Measurements from ENCODE around the gene PUS7. TPM values are rescaled to one million over a fixed set of nuclear protein-coding genes. Genes with fewer than 3 reads are reported as not detected.

The PUS7 gene
- total RNA-seq, 2 donors from 2014 or later: 9.6 to 10.4 TPM

- TF ChIP-seq POLR2AphosphoS5 (IDR thresholded peaks at IDR 0.05) (no peak), POLR2A (IDR thresholded peaks at IDR 0.05) (no peak)
- TF ChIP-seq, protein P1, sequence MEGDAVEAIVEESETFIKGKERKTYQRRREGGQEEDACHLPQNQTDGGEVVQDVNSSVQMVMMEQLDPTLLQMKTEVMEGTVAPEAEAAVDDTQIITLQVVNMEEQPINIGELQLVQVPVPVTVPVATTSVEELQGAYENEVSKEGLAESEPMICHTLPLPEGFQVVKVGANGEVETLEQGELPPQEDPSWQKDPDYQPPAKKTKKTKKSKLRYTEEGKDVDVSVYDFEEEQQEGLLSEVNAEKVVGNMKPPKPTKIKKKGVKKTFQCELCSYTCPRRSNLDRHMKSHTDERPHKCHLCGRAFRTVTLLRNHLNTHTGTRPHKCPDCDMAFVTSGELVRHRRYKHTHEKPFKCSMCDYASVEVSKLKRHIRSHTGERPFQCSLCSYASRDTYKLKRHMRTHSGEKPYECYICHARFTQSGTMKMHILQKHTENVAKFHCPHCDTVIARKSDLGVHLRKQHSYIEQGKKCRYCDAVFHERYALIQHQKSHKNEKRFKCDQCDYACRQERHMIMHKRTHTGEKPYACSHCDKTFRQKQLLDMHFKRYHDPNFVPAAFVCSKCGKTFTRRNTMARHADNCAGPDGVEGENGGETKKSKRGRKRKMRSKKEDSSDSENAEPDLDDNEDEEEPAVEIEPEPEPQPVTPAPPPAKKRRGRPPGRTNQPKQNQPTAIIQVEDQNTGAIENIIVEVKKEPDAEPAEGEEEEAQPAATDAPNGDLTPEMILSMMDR (IDR thresholded peaks at IDR 0.05): no peak
- H3K27me3 ChIP-seq (replicated peaks; ENCODE audit: insufficient read depth): no peaks in the 10 kb centered on the region
- no peaks in the 10 kb centered on the region for H3K9me3 ChIP-seq
- H3K36me3 ChIP-seq: peaks cover 0 to 17% of the 10 kb centered on the region in 2 donors
- intact Hi-C loops (cut with DNase I): no loop called here
- H3K4me1 ChIP-seq (replicated peaks): peaks cover 1% of the 10 kb centered on the region
- no peak overlapping the region for H3K4me3 ChIP-seq
- no peak for DNase-seq (ENCODE audit: low spot score)
- H3K27ac ChIP-seq: no peak overlapping the region
- WGBS: 44% methylated on average over 2 of the region's 2 CpGs
Measured at GRCh38 chr7:105538339-105538738, 16.3 kb upstream of the PUS7 start.

DNA sequence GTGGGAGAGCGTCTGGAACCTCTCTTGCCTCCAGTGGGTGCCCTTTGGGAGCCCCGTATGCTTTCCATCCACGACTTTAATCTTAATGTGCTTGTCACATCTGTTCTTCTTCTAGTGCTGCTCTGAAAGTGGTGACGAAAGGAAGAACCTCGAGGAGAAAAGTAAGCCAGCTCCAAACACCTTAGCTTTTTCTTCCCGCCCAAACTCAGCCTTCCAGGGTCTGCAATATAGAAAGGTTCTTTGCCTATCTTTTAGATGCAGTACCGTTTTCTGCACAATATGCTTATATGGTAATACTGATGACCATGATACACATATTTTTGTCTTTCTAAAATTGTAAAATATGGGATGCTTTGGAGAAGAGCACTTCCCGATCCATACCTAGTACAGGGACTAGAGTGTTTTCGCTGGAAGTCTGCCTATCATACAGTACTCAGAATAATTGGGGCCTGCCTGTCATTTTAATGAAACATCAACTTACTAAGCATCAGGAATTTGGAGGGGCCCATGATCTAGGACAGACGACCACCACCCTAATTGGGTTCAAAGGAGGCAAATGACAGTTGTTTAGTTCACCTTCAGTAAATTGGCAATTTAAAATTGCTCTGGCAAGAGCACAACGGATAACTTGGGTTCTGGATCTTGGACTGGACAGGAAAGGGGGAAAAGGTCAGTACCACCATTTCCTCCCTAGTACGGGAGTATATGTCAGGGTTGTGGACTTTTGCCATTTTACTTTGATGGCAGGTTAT lies 10.8 kb upstream of the PUS7 start:
- H3K4me3 ChIP-seq: peak overlapping the region; percentile 56 to 62
- TF ChIP-seq, protein P1 (IDR thresholded peaks at IDR 0.05): no peak
- TF ChIP-seq POLR2A (IDR thresholded peaks at IDR 0.05) (no peak), POLR2AphosphoS5 (IDR thresholded peaks at IDR 0.05) (no peak)
- DNase-seq (ENCODE audit: low spot score): no peak
- intact Hi-C loops (cut with DNase I): no loop called here
- peaks cover 0 to 2% of the 10 kb centered on the region in 2 donors for H3K36me3 ChIP-seq
- no peaks in the 10 kb centered on the region for H3K27me3 ChIP-seq (replicated peaks; ENCODE audit: insufficient read depth)
- 37% methylated on average over 12 of the region's 12 CpGs for WGBS
- H3K4me1 ChIP-seq (replicated peaks): peaks cover 8% of the 10 kb centered on the region
- H3K27ac ChIP-seq: peak overlapping the region; percentile 64 to 70
- H3K9me3 ChIP-seq: no peaks in the 10 kb centered on the region

DNA sequence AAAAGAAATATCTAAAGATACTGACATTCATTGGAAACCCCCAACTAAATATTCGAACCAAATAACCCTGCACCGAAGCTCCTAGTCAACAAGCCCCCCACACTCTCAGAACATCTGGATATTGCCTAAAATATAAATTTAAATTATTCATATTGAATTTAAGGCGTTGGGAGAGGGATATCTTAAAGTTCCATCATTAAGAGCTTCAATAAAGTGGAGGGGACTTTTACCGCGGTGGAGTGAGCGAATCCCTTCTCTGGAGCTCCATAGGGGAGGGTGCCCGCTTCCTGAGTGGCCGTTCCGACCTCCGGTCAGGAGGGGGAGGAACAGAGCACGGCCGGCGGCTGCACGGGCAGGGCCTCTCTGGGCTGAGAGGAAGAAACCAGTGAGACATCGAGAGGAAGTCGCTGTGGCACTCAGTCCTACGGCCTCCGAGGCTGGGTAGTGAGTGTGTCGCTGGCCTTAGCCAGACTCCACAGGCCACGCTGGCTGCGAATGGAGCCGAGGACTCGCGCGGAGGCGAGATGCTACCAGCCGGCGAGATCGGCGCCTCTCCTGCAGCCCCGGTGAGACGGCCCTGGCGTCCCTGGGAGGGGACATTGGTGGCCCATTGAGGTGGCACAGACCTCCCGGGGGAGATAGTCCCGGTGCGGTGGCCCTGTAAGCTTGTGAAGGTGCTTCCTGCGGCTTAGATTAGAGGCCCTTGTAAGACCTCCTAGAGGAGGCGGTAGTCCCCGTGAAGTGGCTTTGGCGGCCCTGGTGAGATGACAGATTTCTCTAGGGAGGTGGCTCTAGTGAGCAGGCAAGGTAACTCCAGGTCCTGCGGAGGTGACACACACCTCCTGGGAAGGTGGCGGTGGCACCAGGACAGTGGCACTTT lies 10.0 kb upstream of the PUS7 start, which contains the start of gene RINT1:
Gene RINT1, plus strand, starts transcription at position 410 of the 880 bp plus-strand sequence. Its CDS starts 115 bp downstream, at position 525.
- intact Hi-C loops (cut with DNase I): no loop called here

GRCh38 chr7:105530546-105530945 lies 8.5 kb upstream of the PUS7 start:
- H3K27ac ChIP-seq: no peak overlapping the region
- DNase-seq (ENCODE audit: low spot score): no peak
- no peaks in the 10 kb centered on the region for H3K9me3 ChIP-seq
- H3K4me3 ChIP-seq: no peak overlapping the region
- 94% methylated on average over 20 of the region's 20 CpGs for WGBS
- peaks cover 8% of the 10 kb centered on the region for H3K4me1 ChIP-seq (replicated peaks)
- no peaks in the 10 kb centered on the region for H3K36me3 ChIP-seq
- TF ChIP-seq POLR2AphosphoS5 (IDR thresholded peaks at IDR 0.05): no peak
- no peak for TF ChIP-seq POLR2A (IDR thresholded peaks at IDR 0.05)
- TF ChIP-seq, protein P1 (IDR thresholded peaks at IDR 0.05): no peak
- intact Hi-C loops (cut with DNase I): no loop called here
- no peaks in the 10 kb centered on the region for H3K27me3 ChIP-seq (replicated peaks; ENCODE audit: insufficient read depth)

More for the DNA sequence above, 10.0 kb upstream of the PUS7 start, which contains the start of gene RINT1:
- Histone ChIP-seq H3K27me3 (replicated peaks; ENCODE audit: insufficient read depth) (no peaks in the 10 kb centered on the region), H3K9me3 (no peaks in the 10 kb centered on the region), H3K27ac (peak within 1 kb of the TSS; percentile 64 to 70), H3K4me1 (replicated peaks) (peaks cover 8% of the 10 kb centered on the region), H3K4me3 (peak within 1 kb of the TSS; percentile 56 to 62), H3K36me3 (no peaks in the 10 kb centered on the region)
- 2% methylated on average over 42 of the region's 42 CpGs for WGBS
- peak; percentile 86 for DNase-seq (ENCODE audit: low spot score)
- TF ChIP-seq POLR2A (IDR thresholded peaks at IDR 0.05): peak; percentile 80
- TF ChIP-seq POLR2AphosphoS5 (IDR thresholded peaks at IDR 0.05): peak; percentile 93
- TF ChIP-seq, protein P1 (IDR thresholded peaks at IDR 0.05): peak in 3 of 4 experiments; percentile 66 to 70 (median 67)

All from prostate gland (tissue), 2 donors.